Large intestine (tissue), 3 donors: ENCODE measurements around the gene TRPV6. TPM values are rescaled to one million over a fixed set of nuclear protein-coding genes. Genes with fewer than 3 reads are reported as not detected.
A peak's percentile ranks its signal among the peaks of the same experiment; 100 is the strongest.

Experiments used
- DNase-seq, 2 donors: peaks; one replicate each; pipeline versions ENCODE4 v3.0.0 to v3.0.0-alpha.2; 2013
- H3K27ac ChIP-seq: one replicate; pipeline ENCODE4 v1.5.1; 2013; ENCODE audit warnings: low read length
- H3K27me3 ChIP-seq: 2 replicates; pipeline ENCODE4 v1.6.1; 2013; ENCODE audit warnings: low read length; ENCODE audit not compliant: control insufficient read depth, insufficient read depth
- H3K36me3 ChIP-seq: 2 replicates; pipeline ENCODE4 v1.6.1; 2013; ENCODE audit warnings: low read length; ENCODE audit not compliant: control insufficient read depth, insufficient read depth
- H3K4me1 ChIP-seq: one replicate; pipeline ENCODE4 v1.6.1; 2013; ENCODE audit warnings: low read length; ENCODE audit not compliant: control insufficient read depth, insufficient read depth
- H3K4me3 ChIP-seq: one replicate; pipeline ENCODE4 v1.5.1; 2013; ENCODE audit warnings: low read length
- H3K9me3 ChIP-seq: one replicate; pipeline ENCODE4 v1.6.1; 2013; ENCODE audit warnings: mild to moderate bottlenecking, low read depth, low read length, moderate library complexity; ENCODE audit not compliant: control insufficient read depth
- WGBS: methylation state at CpG from one replicate; pipeline ENCODE4 v1.1.5; 2013; ENCODE audit warnings: low lambda C conversion rate; ENCODE audit not compliant: insufficient coverage; 5-methylcytosine and 5-hydroxymethylcytosine counted together
- polyA plus RNA-seq: library from polyadenylated mRNA; unstranded; fragments of 120-200 nt; gene quantifications from one replicate; pipeline ENCODE4 v1.2.1, GENCODE V29; 2013

The TRPV6 gene
- polyA plus RNA-seq, 1 donor: 2.2 TPM

- 0% methylated on average over 1 of the region's 23 CpGs for WGBS
- H3K27me3 ChIP-seq: peaks cover 33% of the 10 kb centered on the region
- DNase-seq: peak in 1 of 2 donors; percentile 77
- H3K4me3 ChIP-seq: peak overlapping the region; percentile 78
- H3K4me1 ChIP-seq: no peaks in the 10 kb centered on the region
- H3K36me3 ChIP-seq: no peaks in the 10 kb centered on the region
- H3K27ac ChIP-seq: no peak overlapping the region
- H3K9me3 ChIP-seq: no peaks in the 10 kb centered on the region
These were observed 31.7 kb downstream of the TRPV6 start for GRCh38 chr7:142853739-142854371.

- no peak for DNase-seq
- no peak overlapping the region for H3K27ac ChIP-seq
These were observed 33.6 kb downstream of the TRPV6 start for GRCh38 chr7:142851919-142852318.

GRCh38 chr7:142851269-142851668 is 34.3 kb downstream of the TRPV6 start:
- Histone ChIP-seq H3K27me3 (peaks cover 33% of the 10 kb centered on the region), H3K36me3 (no peaks in the 10 kb centered on the region), H3K4me3 (no peak overlapping the region), H3K4me1 (no peaks in the 10 kb centered on the region), H3K27ac (no peak overlapping the region), H3K9me3 (no peaks in the 10 kb centered on the region)
- no peak for DNase-seq
- no CpG with 5 or more reads among the region's 4 CpGs for WGBS

More at GRCh38 chr7:142851919-142852318, 33.6 kb downstream of the TRPV6 start:
- Histone ChIP-seq H3K4me3 (no peak overlapping the region), H3K4me1 (no peaks in the 10 kb centered on the region), H3K9me3 (no peaks in the 10 kb centered on the region), H3K36me3 (no peaks in the 10 kb centered on the region), H3K27me3 (peaks cover 34% of the 10 kb centered on the region)

DNA sequence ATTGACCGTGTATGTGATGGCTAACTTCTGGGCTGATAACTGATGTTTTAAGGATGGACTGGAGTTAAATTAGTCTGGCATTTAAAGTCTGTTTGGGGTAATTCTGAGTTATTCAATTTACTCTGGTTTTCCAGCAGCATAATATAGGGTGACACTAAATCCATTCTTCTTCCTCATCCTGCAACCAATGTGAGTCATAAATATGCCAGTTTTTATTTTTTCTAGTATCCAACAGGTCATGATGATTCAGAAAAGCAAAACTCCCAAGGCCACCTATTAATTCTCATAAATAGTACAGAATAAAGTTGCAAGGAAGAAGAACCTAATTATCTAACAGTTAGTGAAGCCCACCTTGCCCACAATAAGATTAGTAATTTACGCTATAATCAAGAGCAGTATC is 38.2 kb downstream of the TRPV6 start:
- 86% methylated on average over 1 of the region's 2 CpGs for WGBS

GRCh38 chr7:142842251-142842766 is 43.2 kb downstream of the TRPV6 start:
- H3K27ac ChIP-seq: no peak overlapping the region
- no peak overlapping the region for H3K4me3 ChIP-seq
- H3K9me3 ChIP-seq: no peaks in the 10 kb centered on the region
- no peaks in the 10 kb centered on the region for H3K36me3 ChIP-seq
- no peaks in the 10 kb centered on the region for H3K4me1 ChIP-seq
- peaks cover 5% of the 10 kb centered on the region for H3K27me3 ChIP-seq
- WGBS: no CpG with 5 or more reads among the region's 1 CpG
- no peak for DNase-seq

More for the DNA sequence above, 38.2 kb downstream of the TRPV6 start:
- Histone ChIP-seq H3K27me3 (peaks cover 12% of the 10 kb centered on the region), H3K4me3 (no peak overlapping the region), H3K4me1 (no peaks in the 10 kb centered on the region), H3K9me3 (no peaks in the 10 kb centered on the region), H3K36me3 (no peaks in the 10 kb centered on the region), H3K27ac (no peak overlapping the region)
- no peak for DNase-seq

- no CpG with 5 or more reads among the region's 4 CpGs for WGBS
These were observed 46.9 kb downstream of the TRPV6 start for GRCh38 chr7:142838461-142839213.

GRCh38 chr7:142836426-142836825 is 49.1 kb downstream of the TRPV6 start:
- DNase-seq: no peak
- WGBS: no CpG with 5 or more reads among the region's 3 CpGs
- Histone ChIP-seq H3K27me3 (peaks cover 3% of the 10 kb centered on the region), H3K4me3 (no peak overlapping the region), H3K4me1 (no peaks in the 10 kb centered on the region), H3K27ac (no peak overlapping the region), H3K9me3 (no peaks in the 10 kb centered on the region), H3K36me3 (no peaks in the 10 kb centered on the region)

More at GRCh38 chr7:142838461-142839213, 46.9 kb downstream of the TRPV6 start:
- Histone ChIP-seq H3K27me3 (peaks cover 3% of the 10 kb centered on the region), H3K4me1 (no peaks in the 10 kb centered on the region), H3K36me3 (no peaks in the 10 kb centered on the region), H3K4me3 (no peak overlapping the region), H3K27ac (no peak overlapping the region), H3K9me3 (no peaks in the 10 kb centered on the region)
- DNase-seq: peak in 1 of 2 donors; percentile 11

DNA sequence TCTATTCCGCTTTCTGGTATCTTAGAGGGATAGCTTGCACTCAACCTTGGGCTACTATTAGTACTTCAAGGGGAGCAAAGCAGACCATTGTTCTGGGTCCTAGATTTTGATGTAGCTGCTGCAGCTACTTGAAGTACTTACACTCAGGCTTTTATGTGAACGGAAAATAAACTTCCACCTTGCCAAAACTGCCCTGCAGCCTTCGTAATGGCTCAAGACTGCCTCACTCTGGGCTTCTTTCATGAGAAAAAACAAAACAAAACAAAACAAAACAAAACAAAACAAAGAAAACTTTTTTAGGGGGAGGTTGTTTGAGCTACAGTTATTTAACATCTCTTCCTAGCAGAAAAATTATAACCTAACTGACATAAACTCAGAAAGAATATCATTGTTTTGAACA is 50.1 kb downstream of the TRPV6 start:
- WGBS: 0% methylated on average over 1 of the region's 3 CpGs
- Histone ChIP-seq H3K4me3 (no peak overlapping the region), H3K9me3 (no peaks in the 10 kb centered on the region), H3K27ac (no peak overlapping the region), H3K36me3 (no peaks in the 10 kb centered on the region), H3K4me1 (no peaks in the 10 kb centered on the region), H3K27me3 (peaks cover 2% of the 10 kb centered on the region)
- no peak for DNase-seq

GRCh38 chr7:142833174-142834048 is 52.1 kb downstream of the TRPV6 start:
- DNase-seq: no peak
- WGBS: 42% methylated on average over 5 of the region's 6 CpGs
- no peak overlapping the region for H3K27ac ChIP-seq

DNA sequence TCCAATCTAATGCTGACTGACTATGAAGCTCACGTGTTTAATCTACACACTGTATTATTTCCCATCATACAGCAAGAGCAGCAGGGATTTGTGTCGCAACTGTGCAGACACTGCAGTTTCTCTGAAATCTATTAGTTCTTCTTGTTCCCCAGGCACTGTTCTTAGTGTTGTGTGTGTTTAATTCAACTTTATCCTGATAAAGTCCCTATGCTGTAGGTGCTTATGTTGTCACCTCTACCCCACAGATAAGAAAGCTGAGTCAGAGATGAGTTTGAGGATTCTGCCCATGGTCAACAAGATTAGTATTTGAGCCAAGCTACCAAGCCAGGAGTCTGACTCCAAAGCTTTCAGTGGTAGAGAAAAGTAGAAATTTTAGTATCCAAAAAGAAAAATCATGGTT is 53.1 kb downstream of the TRPV6 start:
- WGBS: 60% methylated on average over 1 of the region's 2 CpGs
- no peak for DNase-seq
- H3K27me3 ChIP-seq: peaks cover 2% of the 10 kb centered on the region
- H3K36me3 ChIP-seq: no peaks in the 10 kb centered on the region
- H3K4me1 ChIP-seq: no peaks in the 10 kb centered on the region
- no peak overlapping the region for H3K27ac ChIP-seq
- no peaks in the 10 kb centered on the region for H3K9me3 ChIP-seq
- H3K4me3 ChIP-seq: no peak overlapping the region

More at GRCh38 chr7:142833174-142834048, 52.1 kb downstream of the TRPV6 start:
- no peaks in the 10 kb centered on the region for H3K4me1 ChIP-seq
- no peaks in the 10 kb centered on the region for H3K36me3 ChIP-seq
- H3K9me3 ChIP-seq: no peaks in the 10 kb centered on the region
- H3K27me3 ChIP-seq: peaks cover 2% of the 10 kb centered on the region
- no peak overlapping the region for H3K4me3 ChIP-seq
